Measurements from ENCODE around the gene FADS3. TPM values are rescaled to one million over a fixed set of nuclear protein-coding genes. Genes with fewer than 3 reads are reported as not detected.

Gene FADS3
- total RNA-seq, 1 experiment from 2014 or later: 65.1 TPM

DNA sequence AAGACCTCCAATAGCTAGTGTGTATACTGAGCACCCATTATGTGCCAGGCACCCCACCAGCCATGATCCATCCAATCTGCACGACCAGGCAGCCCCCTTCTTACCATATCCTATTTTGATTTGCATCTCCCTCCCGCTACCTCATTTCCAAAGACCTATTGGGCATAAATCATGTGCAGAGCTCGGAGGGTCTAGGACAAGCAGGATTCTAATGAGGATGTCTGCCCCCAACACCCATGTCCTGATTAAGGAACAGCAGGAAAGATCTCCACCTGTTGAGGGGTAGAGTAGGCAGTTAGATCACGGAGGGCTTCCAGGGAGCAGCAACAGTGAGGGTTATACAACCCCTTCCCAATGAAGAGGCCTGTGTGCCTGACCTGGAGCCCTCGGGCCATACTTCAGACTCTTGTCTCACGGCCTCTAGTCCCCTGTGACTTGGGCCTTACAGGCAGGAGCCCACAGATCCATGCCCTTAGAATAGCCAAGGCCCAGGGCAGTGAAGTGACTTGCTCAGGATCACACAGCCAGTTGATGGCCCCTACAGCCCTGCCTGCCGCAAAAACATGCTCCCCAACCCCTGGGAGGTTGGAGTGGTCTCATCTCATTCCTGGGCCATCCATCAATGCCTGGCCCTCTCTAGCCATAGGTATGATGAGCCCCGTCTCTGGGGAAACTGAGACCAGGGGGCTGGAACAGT, 22.5 kb upstream of the FADS3 start:
- DNase-seq (ENCODE audit: low read depth): no peak

DNA sequence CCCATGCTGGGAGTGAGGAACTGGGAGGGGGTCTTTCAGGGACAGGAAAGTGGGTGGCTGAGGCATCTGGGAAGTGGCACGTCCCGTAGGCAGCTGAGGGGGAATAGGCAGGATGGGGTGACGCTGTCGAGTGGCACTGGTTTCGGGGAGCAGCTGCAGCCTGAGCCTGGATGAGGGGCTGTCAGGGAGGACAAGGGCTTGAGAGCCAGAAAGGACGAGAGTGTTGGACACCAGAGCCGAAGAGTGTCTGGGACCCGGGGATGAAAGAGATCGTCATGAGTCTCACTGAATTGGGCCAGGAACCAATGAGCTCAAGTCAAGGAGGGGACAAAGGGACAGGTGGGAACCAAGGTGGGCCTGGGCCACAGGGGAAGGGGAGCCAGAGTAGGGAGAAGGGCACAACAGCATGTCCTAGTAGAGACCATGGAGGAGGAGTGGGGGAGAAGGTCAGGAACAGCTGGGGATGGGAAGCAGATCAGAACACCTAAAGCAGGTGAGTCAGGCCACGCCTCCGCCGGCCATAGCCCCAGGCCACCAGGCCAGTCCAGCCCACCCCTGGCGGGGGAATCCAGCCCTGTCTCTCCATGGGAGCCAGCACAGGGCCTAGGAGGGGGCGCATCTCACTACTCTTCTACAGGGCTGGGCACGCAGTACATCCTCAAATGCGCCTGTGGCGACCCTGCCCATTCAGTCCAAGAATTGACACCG, 21.8 kb upstream of the FADS3 start:
- no peak for DNase-seq (ENCODE audit: low read depth)

DNA sequence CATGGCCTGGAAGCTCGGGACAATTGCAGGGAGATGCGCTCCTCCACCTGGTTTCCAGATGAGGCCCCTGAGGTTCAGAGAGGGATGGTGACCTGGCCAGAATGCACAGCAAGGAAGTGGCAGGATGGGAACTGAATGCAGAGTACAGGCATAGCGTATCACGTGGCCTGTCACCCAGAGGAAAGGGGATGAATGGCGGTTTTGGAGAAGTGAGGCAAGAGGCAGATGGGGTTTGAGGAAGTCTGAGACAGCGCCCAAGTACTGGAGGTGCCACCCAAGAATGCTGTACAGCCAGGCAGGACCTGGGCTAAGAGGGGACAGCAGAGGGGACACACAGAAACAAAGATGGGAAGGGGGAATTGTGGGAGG, 21.2 kb upstream of the FADS3 start:
- no peak for DNase-seq (ENCODE audit: low read depth)

DNA sequence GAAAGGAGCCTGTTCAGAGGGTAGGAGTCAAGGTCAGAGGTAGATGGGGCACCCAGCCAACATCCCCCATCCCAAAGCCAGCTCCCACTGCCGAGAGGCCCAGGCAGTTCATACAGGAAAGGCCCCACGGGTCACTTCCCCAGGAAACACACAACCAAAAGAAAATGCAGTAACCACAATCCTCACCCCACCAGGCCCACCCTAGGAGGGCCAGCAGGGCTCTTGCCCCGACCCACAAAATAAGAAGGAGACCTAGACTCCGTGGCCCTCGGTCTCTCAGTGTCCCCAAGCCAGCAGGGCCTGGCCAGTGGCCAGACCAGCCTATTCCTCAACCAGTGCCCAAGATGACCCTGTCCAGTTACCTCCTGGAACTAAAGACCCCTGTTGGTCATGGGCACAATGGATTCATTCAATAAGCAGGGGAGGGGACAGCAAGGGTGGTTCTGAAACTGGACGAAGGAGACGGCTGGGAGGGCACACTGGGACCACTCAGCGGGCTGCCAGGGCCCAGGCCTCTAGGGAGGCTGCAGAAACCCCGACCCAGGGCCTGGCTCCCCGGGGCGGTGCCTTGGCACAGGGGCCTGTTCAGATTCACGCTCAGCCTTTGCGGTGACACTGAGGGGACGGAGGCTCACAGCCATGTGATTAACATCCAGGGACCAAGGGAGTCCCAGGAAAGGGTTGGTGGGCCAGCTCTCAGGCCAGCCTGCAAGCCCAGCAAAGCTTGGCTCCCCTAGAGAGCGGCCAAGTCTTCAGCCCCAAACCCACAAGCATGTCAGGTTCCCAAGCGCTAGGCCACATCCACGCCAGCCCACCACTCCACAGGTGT, 20.6 kb upstream of the FADS3 start:
- no peak for DNase-seq (ENCODE audit: low read depth)

DNA sequence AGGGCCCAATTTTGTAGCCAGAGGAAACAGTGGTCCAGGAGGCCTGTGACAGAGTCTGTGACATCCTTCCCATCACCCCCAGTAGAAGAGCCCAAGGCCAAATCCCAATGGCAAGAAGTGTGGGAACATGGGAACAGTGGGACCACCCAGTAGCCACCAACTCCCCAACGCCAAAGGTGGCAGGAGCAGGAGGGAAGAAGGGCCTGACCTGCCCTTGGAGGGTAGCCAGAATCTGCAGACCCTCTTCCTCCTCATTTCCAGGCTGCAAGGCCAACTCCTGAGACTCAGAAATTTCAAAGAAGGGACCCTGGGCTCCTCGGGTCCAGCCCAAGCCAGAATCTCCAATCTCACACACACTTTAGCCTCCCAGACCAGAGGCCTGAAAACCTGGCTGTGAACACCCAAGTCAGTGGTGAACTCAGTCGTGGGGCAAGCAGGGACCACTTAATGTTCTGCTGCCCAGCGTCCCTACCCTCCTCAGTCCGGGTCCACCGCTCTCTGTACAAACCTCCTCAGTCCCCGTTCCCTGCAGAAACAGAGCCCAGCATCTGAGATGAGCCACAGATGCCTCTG, 19.9 kb upstream of the FADS3 start:
- no peak for DNase-seq (ENCODE audit: low read depth)

DNA sequence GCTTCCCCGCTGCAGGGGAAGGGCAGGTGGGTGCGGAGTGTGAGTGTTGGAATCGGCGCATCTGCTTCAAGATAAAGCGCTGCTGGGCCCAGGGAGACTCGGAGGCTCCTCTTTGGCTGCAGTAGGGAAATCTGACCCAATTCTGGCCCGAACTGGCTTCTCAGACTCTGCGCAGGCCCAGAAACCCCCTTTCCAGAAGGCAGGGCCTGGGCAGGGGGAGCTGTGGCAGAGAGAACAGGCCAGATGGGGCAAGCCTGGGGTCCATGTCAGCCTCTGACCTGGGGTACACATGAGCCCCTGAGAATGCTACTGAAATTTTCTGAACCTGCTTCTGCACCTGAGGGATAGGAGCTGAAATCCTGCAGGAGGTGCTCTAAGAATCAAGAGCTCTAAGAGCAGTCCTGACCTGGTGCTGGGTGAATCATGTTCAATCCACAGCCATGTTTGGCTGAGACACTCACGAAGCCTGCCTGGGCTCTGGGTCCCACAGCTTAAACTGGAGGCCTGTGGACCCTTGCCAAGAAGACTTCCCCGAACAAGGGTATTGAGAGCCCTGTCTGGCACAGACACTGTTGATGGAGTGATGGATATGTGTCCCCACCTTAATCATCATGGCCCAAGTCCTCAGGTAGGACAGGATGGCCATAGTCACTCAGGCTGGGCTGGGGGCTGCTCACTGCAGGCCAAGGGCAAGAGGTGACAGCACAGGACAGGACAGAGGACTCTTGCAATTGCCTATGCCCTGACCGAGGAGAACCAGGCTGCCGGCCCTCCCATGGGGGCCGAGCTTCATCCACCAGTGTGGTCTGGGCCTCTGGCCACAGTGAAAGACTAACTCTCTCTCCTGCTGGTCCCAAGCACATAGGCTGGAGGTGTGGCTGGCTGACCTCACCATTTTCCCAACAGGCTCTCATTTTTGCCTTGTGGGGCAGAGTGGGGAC, 19.1 kb upstream of the FADS3 start:
- DNase-seq (ENCODE audit: low read depth): no peak

DNA sequence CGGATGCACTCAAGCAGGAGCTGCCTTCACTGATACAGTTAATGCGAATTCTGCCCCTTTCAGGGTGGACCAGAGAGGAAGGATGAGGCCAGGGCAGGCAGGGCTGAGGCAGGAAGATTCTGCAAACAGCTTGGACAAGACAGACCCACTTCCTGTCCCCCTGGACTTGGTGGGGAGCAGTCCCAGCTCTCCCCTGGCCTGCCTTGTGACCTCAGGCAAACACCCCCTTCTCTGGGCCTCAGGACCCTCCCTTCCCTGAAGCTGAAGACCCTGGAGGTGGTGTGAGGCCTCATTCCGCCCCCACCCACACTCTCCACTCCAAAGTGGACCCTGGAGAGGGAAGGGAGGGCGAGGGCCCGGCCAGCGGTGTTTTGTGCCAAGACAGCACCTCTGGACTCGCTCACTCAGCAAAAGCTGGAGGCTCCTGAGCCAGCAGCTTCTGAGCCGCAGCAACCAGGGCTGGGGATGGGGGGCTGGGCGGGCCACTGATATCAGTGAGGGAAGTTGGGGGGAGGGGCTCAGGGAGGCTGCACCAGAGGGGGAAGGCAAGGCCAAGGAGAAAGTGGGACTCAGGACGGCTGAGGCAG, 17.5 kb upstream of the FADS3 start:
- no peak for DNase-seq (ENCODE audit: low read depth)

DNA sequence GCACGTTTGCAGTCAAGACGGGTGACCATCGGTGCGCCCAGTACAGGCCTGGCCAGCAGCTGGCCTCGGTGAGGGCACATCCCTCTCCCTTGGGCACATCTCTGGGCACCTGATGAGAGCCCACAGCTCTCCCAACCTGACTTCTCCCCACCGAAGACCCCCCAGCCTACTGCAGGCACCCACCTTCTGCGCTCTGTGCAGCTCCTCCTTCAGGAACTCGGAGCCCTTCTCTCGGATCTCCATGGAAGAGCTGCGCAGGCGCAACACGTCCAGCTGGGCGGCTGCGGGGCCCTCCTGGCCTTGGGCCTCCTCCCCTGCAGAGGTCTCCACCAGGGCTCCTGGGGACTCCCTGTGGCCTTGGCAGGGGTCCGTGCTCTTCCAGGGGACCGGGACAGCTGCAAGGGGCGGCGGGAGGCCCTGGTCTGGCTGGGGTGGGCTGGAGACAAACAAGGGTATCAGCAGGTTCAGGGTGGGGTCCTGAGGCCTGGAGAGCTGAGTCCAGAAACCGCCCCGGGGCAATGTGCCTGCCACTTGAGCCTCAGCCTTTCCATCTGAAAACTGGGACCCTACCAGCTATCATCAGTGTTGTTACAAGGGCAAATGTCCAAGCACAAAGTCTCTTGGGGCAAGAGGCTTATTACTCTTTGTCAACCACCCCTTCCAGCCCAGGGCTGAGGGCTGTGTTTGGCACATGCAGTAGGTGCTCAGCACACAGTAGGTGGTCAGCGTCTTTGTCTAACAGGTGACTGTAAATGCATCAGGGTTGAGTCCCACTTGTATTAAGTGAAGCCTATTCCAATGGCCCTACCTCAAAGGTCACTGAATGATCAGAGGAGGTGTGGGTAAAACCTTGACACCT, 16.8 kb upstream of the FADS3 start:
- no peak for DNase-seq (ENCODE audit: low read depth)

DNA sequence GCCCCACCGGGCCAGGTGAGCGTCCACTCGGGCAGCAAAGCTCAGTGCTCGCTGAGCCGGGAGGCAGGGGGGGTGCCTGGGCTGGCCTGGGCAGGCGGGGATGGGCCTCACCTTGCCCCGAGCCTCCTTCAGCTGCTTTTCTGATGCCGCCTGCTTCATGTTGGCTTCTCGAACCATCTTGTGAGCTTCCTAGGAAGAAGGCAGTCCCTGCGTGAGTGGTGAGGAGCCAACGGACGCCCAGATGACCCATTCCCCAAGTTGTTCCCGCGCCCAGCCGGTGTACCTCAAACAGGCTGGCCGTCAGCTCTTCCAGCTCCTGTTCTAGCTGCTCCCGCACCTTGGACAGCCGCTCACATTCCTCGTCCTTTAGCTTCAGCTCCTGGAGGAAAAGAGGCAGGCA, 15.9 kb upstream of the FADS3 start:
- DNase-seq (ENCODE audit: low read depth): no peak

DNA sequence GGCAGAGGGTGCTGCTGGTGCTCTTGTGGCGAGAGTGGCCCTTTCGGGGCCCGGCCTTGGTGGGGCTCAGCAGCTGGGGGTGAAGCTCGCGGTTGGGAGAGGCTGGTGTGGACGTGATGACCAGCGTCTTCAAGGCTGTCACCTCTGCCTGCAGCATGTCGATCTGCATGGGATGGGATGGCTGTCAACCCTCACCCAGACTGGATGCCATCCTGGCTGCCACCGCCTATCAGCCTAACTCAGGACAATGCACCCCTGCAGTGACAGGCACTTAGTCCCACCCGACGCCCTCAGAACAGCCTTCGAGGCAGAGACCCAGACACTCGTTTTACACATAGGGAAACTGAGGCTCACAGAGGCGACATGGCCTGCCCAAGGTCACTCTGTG, 15.2 kb upstream of the FADS3 start:
- DNase-seq (ENCODE audit: low read depth): no peak

DNA sequence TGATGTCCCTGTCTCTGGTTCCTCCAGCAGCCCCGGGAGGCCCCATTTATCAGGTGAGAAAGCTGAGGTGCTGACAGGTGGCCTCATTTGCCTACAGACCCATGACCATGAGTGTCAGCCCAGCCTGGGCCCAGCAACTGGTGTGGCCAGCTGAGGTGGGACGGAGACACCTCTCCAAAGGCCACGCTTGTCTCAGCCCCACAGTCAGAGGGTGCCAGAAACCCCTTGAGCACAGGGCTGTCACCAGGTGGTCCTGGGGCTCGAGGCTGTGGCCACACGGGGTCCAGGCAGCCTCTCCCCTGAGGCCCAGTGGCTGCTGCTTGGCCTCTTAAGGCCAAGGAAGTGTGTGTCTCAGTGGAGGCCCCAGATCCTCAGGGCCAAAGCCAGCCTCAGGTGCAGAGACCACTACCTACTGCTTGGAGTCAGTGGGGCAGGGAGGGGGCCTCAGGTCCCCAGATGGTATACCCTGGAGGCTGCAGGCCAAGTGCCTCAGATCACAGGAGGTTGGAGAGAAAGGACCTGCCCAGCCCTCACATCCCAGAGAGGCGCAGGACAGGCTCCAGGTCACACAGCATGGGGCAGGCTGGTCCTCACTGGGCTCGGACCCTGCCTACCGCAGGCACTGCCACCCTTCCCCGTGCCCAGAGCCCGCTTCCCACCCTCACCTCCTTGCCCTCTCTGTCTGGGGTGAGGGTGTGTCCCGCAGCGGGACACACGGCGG, 14.6 kb upstream of the FADS3 start:
- DNase-seq (ENCODE audit: low read depth): no peak

DNA sequence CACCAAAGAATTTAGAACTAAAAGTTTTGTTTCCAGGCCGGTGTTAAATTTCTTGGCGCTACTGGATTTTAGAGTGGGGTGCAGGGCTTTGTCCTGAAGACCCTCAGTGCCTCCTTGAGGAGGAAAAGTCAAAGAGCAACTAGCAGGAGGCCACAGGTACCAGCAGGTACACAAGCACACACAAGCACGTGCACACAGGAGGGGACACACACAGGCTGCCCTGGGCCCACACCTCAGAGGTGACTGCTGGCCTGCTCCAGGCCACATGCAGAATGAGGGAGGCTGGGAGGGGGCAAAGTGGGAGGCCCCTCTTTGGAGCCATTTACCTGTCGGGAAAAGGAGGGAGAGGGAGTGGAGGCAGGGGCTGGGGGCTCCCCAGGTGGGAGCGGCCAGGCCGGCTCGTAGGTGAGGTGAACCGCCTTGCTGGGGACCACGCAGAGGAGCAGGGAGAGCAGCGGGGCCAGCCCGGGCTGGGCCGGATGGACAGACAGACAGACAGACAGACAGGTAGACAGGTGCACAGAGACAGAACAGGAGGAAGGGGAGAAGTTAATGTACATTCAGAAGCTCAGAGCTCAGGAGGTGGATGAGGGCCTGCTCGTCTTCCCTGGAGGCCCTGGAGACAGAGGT, 13.8 kb upstream of the FADS3 start:
- DNase-seq (ENCODE audit: low read depth): no peak

DNA sequence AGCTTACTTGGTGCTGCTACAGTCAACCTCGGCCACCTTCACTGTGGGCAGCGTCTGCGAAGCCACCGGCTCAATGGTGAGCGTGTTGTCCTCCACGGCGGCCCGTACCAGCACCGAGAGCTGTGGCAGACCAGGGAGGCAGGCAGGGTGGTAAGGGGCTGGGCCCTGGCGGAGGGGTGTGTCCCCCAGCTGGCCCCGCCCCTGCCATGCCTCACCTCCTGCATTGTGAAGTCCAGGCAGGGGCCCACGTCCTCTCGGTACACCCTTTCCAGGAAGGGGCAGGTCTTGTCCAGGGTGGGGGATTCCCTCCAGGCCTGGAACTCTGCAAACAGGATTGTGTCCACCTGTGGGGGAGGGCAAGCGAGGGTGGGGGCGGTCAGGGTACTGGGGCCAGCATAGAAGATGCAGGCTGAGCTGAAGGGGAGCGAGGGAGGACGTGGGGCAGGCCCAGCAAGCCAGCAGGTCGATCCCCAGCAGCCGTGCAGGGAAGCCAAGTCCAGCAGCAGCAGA, 13.2 kb upstream of the FADS3 start:
- DNase-seq (ENCODE audit: low read depth): no peak

DNA sequence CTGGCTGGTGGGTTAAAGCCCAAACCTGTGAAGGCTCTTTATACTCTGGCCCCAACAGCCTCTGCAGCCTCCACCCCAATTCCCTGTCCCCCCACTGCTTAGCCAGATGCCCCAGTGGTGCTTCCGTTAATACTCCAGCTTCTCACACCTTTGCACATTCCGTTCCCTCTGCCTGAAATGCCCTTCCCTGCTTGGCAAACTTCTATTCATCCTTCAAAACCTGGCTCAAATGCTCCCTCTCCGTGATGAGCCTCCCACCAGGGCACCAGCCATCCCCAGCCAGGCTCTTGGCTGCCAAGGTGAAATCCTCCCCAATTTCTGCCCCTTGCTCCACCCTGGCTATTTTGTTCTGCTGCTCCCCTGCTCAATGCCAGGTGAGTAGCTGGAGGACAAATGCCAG, 12.5 kb upstream of the FADS3 start:
- DNase-seq (ENCODE audit: low read depth): no peak

DNA sequence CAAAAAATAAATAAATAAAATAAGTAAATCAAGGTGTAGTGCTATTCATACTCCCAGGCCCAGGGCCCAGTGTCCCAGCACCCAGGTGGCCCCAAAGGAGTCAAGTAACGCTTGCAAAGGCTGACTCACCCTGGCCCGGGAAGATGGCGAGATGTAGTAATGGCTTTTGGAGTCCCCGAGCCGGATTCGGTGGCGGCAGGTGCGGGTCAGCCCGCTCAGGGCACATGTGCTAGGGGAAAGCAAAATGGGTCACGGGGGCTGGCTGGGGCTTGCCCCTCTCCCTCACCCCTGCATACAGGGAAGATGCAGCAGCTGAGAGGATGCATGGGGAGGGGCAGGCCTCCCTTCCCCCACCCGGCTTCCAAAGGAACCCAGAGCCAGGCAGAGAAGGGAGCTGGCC, 11.0 kb upstream of the FADS3 start:
- no peak for DNase-seq (ENCODE audit: low read depth)

DNA sequence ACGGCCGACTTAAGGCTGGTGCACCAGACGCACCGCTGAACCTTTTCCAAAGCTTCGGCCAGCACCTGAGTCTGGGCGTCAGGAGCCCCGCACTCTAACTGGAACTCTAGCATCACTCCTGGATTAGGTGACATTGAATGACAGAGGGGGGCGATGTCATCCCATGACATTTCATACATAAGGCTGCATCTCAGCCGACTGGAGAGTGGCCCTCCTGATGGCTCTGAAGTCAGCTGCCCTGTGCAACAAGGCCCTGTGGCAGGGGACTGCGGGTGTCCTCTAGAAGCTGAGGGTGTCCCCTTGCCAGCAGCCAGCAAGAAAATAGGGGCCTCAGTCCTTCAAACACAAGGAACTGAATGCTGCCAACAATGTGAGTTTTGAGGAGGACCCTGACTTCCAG, 10.1 kb upstream of the FADS3 start:
- DNase-seq (ENCODE audit: low read depth): no peak

DNA sequence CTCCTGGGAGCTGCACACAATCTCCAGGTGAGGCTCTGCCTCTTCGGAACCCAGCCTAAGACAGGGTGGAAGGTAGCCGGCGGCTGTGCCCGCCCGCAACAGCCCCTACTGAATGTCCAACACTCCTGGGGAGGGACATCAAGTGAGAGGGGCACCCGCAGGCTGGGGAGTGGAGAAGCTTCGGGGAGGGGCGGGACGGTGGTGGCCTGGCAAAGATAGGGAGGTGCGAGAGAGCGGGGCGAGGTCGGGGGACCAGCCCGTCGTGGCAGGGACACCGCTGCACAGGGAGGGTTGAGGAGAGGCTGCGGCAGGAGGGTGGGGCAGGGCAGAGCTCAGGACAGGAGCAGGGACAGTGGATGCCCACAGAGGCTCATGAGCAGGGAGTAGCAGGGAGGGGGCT, 8.9 kb upstream of the FADS3 start:
- DNase-seq (ENCODE audit: low read depth): no peak

DNA sequence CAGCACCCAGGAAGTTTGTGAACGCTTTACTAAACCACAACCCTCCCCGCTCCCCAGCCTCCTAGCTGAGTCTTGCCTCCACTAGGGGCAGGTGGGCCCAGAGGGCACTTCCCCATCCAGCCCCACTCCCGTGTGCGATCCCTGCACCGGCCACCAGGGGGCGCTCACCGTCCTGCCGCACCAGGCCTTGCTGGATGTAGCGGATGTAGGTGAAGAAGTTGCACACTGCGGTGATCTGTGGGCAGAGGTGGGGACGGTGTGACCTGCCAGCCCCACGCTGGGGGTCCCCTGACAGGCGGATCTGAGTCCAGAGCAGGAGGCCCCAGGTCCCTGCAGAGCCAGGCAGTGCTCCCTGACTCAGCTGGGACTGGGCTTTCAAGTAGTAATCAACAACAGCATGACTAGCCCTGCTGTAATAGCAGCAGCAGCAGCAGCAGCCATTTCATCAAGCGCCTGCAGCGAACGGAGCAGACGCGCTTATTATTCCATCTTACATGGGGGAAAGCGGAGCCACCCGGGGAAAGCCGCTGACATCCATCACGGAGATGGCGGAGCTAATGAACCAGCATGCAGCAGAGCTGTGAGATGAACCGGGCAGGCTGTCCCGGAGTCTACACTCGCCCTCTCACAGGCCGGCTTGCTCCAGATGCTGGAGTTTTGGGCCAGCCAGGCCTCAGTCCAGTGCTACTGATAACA, 7.9 kb upstream of the FADS3 start:
- peak; percentile 58 for DNase-seq (ENCODE audit: low read depth)
